NCI-H446 treated with DMSO at 0.1 percent for 48 hours (cell line): ENCODE results near the gene IL1RAPL1.
"Not testable (repeated sequence)": the region's sequence is repeated elsewhere in the genome, so short reads cannot be mapped to it uniquely, and the experiment has no call there.

Experiments
- DNase-seq: peaks from one replicate; lab custom pipeline; 2025; lab: John Stamatoyannopoulos, UW

Gene IL1RAPL1

GRCh38 chrX:28628120-28628519 lies 40.9 kb downstream of the IL1RAPL1 start:
- DNase-seq, result no peak

- no peak for DNase-seq
These were observed 51.5 kb downstream of the IL1RAPL1 start for GRCh38 chrX:28638775-28639174.

- DNase-seq, result no peak
These were observed 52.2 kb downstream of the IL1RAPL1 start for GRCh38 chrX:28639451-28639850.

- DNase-seq, result no peak
These were observed 62.3 kb downstream of the IL1RAPL1 start for GRCh38 chrX:28649541-28649940.

GRCh38 chrX:28651186-28651585 lies 63.9 kb downstream of the IL1RAPL1 start:
- no peak for DNase-seq

- DNase-seq, result no peak
These were observed 72.0 kb downstream of the IL1RAPL1 start for GRCh38 chrX:28659269-28659668.

- no peak for DNase-seq
These were observed 78.5 kb downstream of the IL1RAPL1 start for GRCh38 chrX:28665778-28666177.

- no peak for DNase-seq
These were observed 81.1 kb downstream of the IL1RAPL1 start for GRCh38 chrX:28668303-28668702.

- no peak for DNase-seq
These were observed 81.7 kb downstream of the IL1RAPL1 start for GRCh38 chrX:28668957-28669356.

GRCh38 chrX:28670074-28670473 lies 82.8 kb downstream of the IL1RAPL1 start:
- no peak for DNase-seq

- DNase-seq, result no peak
These were observed 87.9 kb downstream of the IL1RAPL1 start for GRCh38 chrX:28675173-28675572.

GRCh38 chrX:28693101-28693500 lies 105.9 kb downstream of the IL1RAPL1 start:
- DNase-seq, result no peak

GRCh38 chrX:28697732-28698131 lies 110.5 kb downstream of the IL1RAPL1 start:
- no peak for DNase-seq

GRCh38 chrX:28701222-28701621 lies 114.0 kb downstream of the IL1RAPL1 start:
- no peak for DNase-seq

GRCh38 chrX:28706964-28707363 lies 119.7 kb downstream of the IL1RAPL1 start:
- DNase-seq, result no peak

GRCh38 chrX:28709421-28709820 lies 122.2 kb downstream of the IL1RAPL1 start:
- no peak for DNase-seq

GRCh38 chrX:28717864-28718263 lies 130.6 kb downstream of the IL1RAPL1 start:
- DNase-seq, result no peak

GRCh38 chrX:28718450-28718849 lies 131.2 kb downstream of the IL1RAPL1 start:
- no peak for DNase-seq

- no peak for DNase-seq
These were observed 132.4 kb downstream of the IL1RAPL1 start for GRCh38 chrX:28719620-28720019.

- no peak for DNase-seq
These were observed 165.1 kb downstream of the IL1RAPL1 start for GRCh38 chrX:28752330-28752729.

- DNase-seq, result no peak
These were observed 168.9 kb downstream of the IL1RAPL1 start for GRCh38 chrX:28756175-28756574.

- no peak for DNase-seq
These were observed 169.4 kb downstream of the IL1RAPL1 start for GRCh38 chrX:28756647-28757046.

- no peak for DNase-seq
These were observed 170.0 kb downstream of the IL1RAPL1 start for GRCh38 chrX:28757290-28757689.

- not testable (repeated sequence) for DNase-seq
These were observed 179.3 kb downstream of the IL1RAPL1 start for GRCh38 chrX:28766561-28766960.

- DNase-seq, result no peak
These were observed 186.6 kb downstream of the IL1RAPL1 start for GRCh38 chrX:28773807-28774206.
